Heart left ventricle (tissue), 13 donors: Measurements from ENCODE around the gene EYA4.

ENCODE experiments used
- POLR2A ChIP-seq, 2 donors: fragments of 450-650 bp; IDR thresholded peaks; one replicate each; pipeline ENCODE4 v1.6.1; 2017; ENCODE audit warnings: antibody characterized with exemption in 2 of 2, mild to moderate bottlenecking in 2 of 2, moderate library complexity in 2 of 2
- TF ChIP-seq, protein P1 (sequence below), 12 donors: fragments of 200-600 bp; sonication (generic) in 4 of 12; IDR thresholded peaks; one replicate each; pipeline versions ENCODE4 v1.5.0 to v1.8.0; 2018 to 2022; ENCODE audit warnings: antibody characterized with exemption in 12 of 12, mild to moderate bottlenecking in 5 of 12
- donor health status: ischemic (EF 13 %, LVEDD 7.1; RV severe dilation, severe dysfunction).
- donor health status: DM: no; HTN: yes; CAD: no.
- donor health status: DM: no; HTN: no; CAD: no.
- donor health status: ischemic (EF 25% LVEDD 6.9; RV normal size, moderate dysfunction).
- donor health status: ischemic (EF 25% LVEDD 5.7; RV mildly dilated, moderate dysfunction).
- donor health status: ischemic (EF 35%, LVEDD 5.7; RV mildly dilated, moderate dysfunction).
- donor health status: nonischemic (EF 11% LVEDD 7.7; RV severe dilation, severe dysfunction).
- donor health status: DM: yes; HTN: yes; CAD: no.
- donor health status: PGD.
- donor health status: ischemic (EF 29% LVEDD 5.4; RV normal size, mild dysfunction).
- donor health status: nonischemic (EF 23%, LVEDD 6.1; RV moderate dilation, normal function).

DNA sequence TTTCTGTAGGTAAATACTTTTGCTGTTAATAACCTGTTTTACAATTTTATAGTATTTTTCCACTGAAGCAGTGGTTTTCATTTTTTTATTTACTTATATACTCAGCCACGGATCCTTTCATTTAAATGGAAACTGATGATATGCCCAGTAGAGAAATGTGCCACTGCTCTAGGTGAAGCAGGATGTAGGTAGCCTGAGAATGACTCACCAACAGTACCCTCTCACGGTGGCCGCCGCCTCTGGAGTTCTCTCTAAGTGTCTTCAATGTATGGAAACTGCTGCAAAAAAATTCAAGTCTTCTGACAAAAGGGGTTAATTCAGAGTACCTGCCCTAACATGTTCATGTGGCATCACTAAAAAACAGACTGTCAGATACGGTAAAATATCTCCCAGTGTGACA is 6.4 kb downstream of the EYA4 start:
- TF ChIP-seq, protein P1, sequence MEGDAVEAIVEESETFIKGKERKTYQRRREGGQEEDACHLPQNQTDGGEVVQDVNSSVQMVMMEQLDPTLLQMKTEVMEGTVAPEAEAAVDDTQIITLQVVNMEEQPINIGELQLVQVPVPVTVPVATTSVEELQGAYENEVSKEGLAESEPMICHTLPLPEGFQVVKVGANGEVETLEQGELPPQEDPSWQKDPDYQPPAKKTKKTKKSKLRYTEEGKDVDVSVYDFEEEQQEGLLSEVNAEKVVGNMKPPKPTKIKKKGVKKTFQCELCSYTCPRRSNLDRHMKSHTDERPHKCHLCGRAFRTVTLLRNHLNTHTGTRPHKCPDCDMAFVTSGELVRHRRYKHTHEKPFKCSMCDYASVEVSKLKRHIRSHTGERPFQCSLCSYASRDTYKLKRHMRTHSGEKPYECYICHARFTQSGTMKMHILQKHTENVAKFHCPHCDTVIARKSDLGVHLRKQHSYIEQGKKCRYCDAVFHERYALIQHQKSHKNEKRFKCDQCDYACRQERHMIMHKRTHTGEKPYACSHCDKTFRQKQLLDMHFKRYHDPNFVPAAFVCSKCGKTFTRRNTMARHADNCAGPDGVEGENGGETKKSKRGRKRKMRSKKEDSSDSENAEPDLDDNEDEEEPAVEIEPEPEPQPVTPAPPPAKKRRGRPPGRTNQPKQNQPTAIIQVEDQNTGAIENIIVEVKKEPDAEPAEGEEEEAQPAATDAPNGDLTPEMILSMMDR (IDR thresholded peaks at IDR 0.05), result no peak
- no peak for TF ChIP-seq POLR2A (IDR thresholded peaks at IDR 0.05)
